Body of pancreas (tissue), 4 donors: Measurements from ENCODE around the gene ACTG2.

ENCODE experiments used
- CTCF ChIP-seq, 7 experiments: fragments of 450-650 bp in 4 of 7; fragments of 200-600 bp in 3 of 7; sonication (generic) in 3 of 7; IDR thresholded peaks; one replicate each; pipeline ENCODE4 v1.5.1; 2016 to 2019; ENCODE audit warnings: antibody characterized with exemption in 7 of 7
- POLR2A ChIP-seq, 3 donors: fragments of 450-650 bp; IDR thresholded peaks; one replicate each; pipeline ENCODE4 v1.6.1; 2016; ENCODE audit warnings: antibody characterized with exemption in 3 of 3, mild to moderate bottlenecking in 2 of 3

GRCh38 chr2:73944714-73945113 is 51.9 kb downstream of the ACTG2 start:
- TF ChIP-seq CTCF (IDR thresholded peaks at IDR 0.05) (no peak), POLR2A (IDR thresholded peaks at IDR 0.05) (no peak)
